HL-60 (cell line): ENCODE results near the gene SCYL3.

ENCODE experiments used
- DNase-seq, 2 experiments: peaks; one replicate each; pipeline ENCODE4 v3.0.0-alpha.2; 2010 to 2020; ENCODE audit warnings: low read depth in 1 of 2, low spot score in 1 of 2
- H3K27ac ChIP-seq: fragments of 250-450 bp; sonication (Bioruptor Pico); replicated peaks from 2 replicates; pipeline ENCODE4 v1.5.1; 2020; ENCODE audit warnings: mild to moderate bottlenecking, moderate library complexity
- H3K27me3 ChIP-seq: fragments of 250-450 bp; sonication (Bioruptor Pico); 2 replicates; pipeline ENCODE4 v1.5.1; 2021; ENCODE audit warnings: mild to moderate bottlenecking, moderate library complexity; ENCODE audit not compliant: insufficient read depth, poor library complexity, severe bottlenecking
- H3K4me3 ChIP-seq: replicated peaks from 2 replicates; pipeline ENCODE4 v1.5.1; 2011; ENCODE audit warnings: mild to moderate bottlenecking, control low read depth, low read length; ENCODE audit not compliant: insufficient read depth
- CTCF ChIP-seq: IDR thresholded peaks from one replicate; pipeline ENCODE4 v1.5.1; 2011; ENCODE audit warnings: low read length, control low read depth, inconsistent platforms; ENCODE audit not compliant: insufficient read depth
- GABPA ChIP-seq: IDR thresholded peaks from 2 replicates; pipeline ENCODE4 v1.6.1; 2012; ENCODE audit warnings: low read depth
- POLR2AphosphoS5 ChIP-seq: IDR thresholded peaks from 2 replicates; pipeline ENCODE4 v1.6.1; 2012; ENCODE audit warnings: low read depth
- REST ChIP-seq: IDR thresholded peaks from 2 replicates; pipeline ENCODE4 v1.6.1; 2012; ENCODE audit warnings: low read depth; ENCODE audit not compliant: insufficient replicate concordance
- SPI1 ChIP-seq: IDR thresholded peaks from 2 replicates; pipeline ENCODE4 v1.6.1; 2012; ENCODE audit warnings: low read depth, mild to moderate bottlenecking, borderline replicate concordance

The SCYL3 gene

GRCh38 chr1:169859001-169859400 is 34.7 kb downstream of the SCYL3 start:
- no peak overlapping the region for H3K4me3 ChIP-seq
- no peak for TF ChIP-seq GABPA
- TF ChIP-seq POLR2AphosphoS5 = no peak
- no peak for TF ChIP-seq CTCF
- TF ChIP-seq SPI1 = no peak
- no peak for TF ChIP-seq REST
- H3K27me3 ChIP-seq = no peaks in the 10 kb centered on the region
- DNase-seq = no peak
- no peak overlapping the region for H3K27ac ChIP-seq

- H3K27me3 ChIP-seq = no peaks in the 10 kb centered on the region
- TF ChIP-seq SPI1 = no peak
- no peak for DNase-seq
- no peak overlapping the region for H3K27ac ChIP-seq
- H3K4me3 ChIP-seq = no peak overlapping the region
Measured at GRCh38 chr1:169858467-169858866, 35.2 kb downstream of the SCYL3 start.

- Histone ChIP-seq H3K4me3 (no peak overlapping the region), H3K27me3 (no peaks in the 10 kb centered on the region), H3K27ac (no peak overlapping the region)
- TF ChIP-seq SPI1 = no peak
- TF ChIP-seq GABPA = no peak
- no peak for TF ChIP-seq REST
- TF ChIP-seq POLR2AphosphoS5 = no peak
- no peak for TF ChIP-seq CTCF
- no peak for DNase-seq
Measured at GRCh38 chr1:169853341-169853740, 40.4 kb downstream of the SCYL3 start.

GRCh38 chr1:169849346-169850022 is 44.2 kb downstream of the SCYL3 start:
- no peak overlapping the region for H3K27ac ChIP-seq
- no peak for DNase-seq
- no peaks in the 10 kb centered on the region for H3K27me3 ChIP-seq
- TF ChIP-seq CTCF = no peak
- H3K4me3 ChIP-seq = no peak overlapping the region
